Hepatocyte (in vitro differentiated cells): ENCODE data around the gene ATP5PB.

ENCODE experiments used
- CTCF ChIP-seq: fragments of 200-600 bp; sonication (generic); IDR thresholded peaks from 2 replicates; pipeline ENCODE4 v1.5.1; 2016; ENCODE audit warnings: antibody characterized with exemption, mild to moderate bottlenecking; ENCODE audit not compliant: poor library complexity
- EZH2phosphoT487 ChIP-seq: fragments of 200-600 bp; sonication (generic); IDR thresholded peaks from one replicate; pipeline ENCODE4 v1.6.1; 2018; ENCODE audit warnings: antibody characterized with exemption, mild to moderate bottlenecking, low read depth, moderate library complexity; ENCODE audit not compliant: unreplicated experiment, severe bottlenecking

- TF ChIP-seq CTCF (no peak), EZH2phosphoT487 (no peak)
These were observed 19.4 kb downstream of the ATP5PB start for GRCh38 chr1:111468717-111469100.
